ENCODE data around the gene CTNNA2. TPM values are rescaled to one million over a fixed set of nuclear protein-coding genes. Genes with fewer than 3 reads are reported as not detected.

The CTNNA2 gene
- polyA plus RNA-seq, 2 of the 4 experiments (the other 2 are of a cell fraction): 0.50 to 0.94 TPM

- TF ChIP-seq MAZ (IDR thresholded peaks at IDR 0.05; ENCODE audit: borderline replicate concordance, low read depth, low read length): no peak
Observed at GRCh38 chr2:79717364-79718007, 204.6 kb downstream of the CTNNA2 start (continued).

- POLR2A ChIA-PET: no interaction called here
- CTCF ChIA-PET: no interaction called here
Observed at GRCh38 chr2:79721061-79721460, 208.2 kb downstream of the CTNNA2 start.

GRCh38 chr2:79721966-79722365 lies 209.1 kb downstream of the CTNNA2 start:
- FAIRE-seq: no peak
- TF ChIP-seq PHF8 (IDR thresholded peaks at IDR 0.05; ENCODE audit: borderline replicate concordance, low read depth) (no peak), USF2 (IDR thresholded peaks at IDR 0.05) (no peak), RNF2 (IDR thresholded peaks at IDR 0.05; ENCODE audit: borderline replicate concordance, low read depth) (no peak), ZFP36 (IDR thresholded peaks at IDR 0.05; ENCODE audit: borderline replicate concordance, partially characterized antibody) (no peak), ZNF302 (CRISPR knock-in tag; IDR thresholded peaks at IDR 0.05) (no peak), POLR2AphosphoS2 (conservative IDR thresholded peaks at IDR 0.05; ENCODE audit: low read length) (no peak), SMC3 (IDR thresholded peaks at IDR 0.05) (no peak), HOXA7 (CRISPR knock-in tag; IDR thresholded peaks at IDR 0.05) (no peak), KDM1A (IDR thresholded peaks at IDR 0.05; ENCODE audit: low read depth) (no peak), POLR2A (IDR thresholded peaks at IDR 0.05; ENCODE audit: low read length) (no peak), CBX2 (IDR thresholded peaks at IDR 0.05; ENCODE audit: borderline replicate concordance, low read depth) (no peak), HEYL (CRISPR knock-in tag; IDR thresholded peaks at IDR 0.05) (no peak), ESRRA (IDR thresholded peaks at IDR 0.05; ENCODE audit: borderline replicate concordance, low read length) (no peak), ZC3H11A (IDR thresholded peaks at IDR 0.05) (no peak), TFCP2L1 (CRISPR knock-in tag; IDR thresholded peaks at IDR 0.05) (no peak), CBX8 (IDR thresholded peaks at IDR 0.05) (no peak), HES2 (IDR thresholded peaks at IDR 0.05) (no peak), MAX (IDR thresholded peaks at IDR 0.05) (no peak)

More at GRCh38 chr2:79721061-79721460, 208.2 kb downstream of the CTNNA2 start:
- ATAC-seq (no peak), DNase-seq (ENCODE audit: low read depth in 1 of 2, low spot score in 1 of 2) (no peak), FAIRE-seq (no peak)
- Histone ChIP-seq H3K9me3 (peaks cover 29% of the 10 kb centered on the region; the same call in 2 of the 3 replicates), H3K4me1 (peaks cover 30% of the 10 kb centered on the region), H3K4me3 (no peak overlapping the region), H3K4me2 (no peak overlapping the region), H3K27ac (0 out of 6 replicates have a peak overlapping the region, but pooled peaks of 1 of the 2 experiments have one; percentile 29)
- WGBS (ENCODE audit: missing lambda C conversion rate): 39% methylated on average over 1 of the region's 1 CpG
- TF ChIP-seq FOSL2 (IDR thresholded peaks at IDR 0.05) (no peak), FOSL2 (CRISPR knock-in tag; IDR thresholded peaks at IDR 0.05) (no peak), EHMT2 (IDR thresholded peaks at IDR 0.05; ENCODE audit: low read depth) (no peak), E2F6 (IDR thresholded peaks at IDR 0.05; ENCODE audit: borderline replicate concordance, low read depth) (no peak), CHD2 (IDR thresholded peaks at IDR 0.05; ENCODE audit: low read length, partially characterized antibody) (no peak), GATA3 (IDR thresholded peaks at IDR 0.05; ENCODE audit: borderline replicate concordance) (no peak), MAX (IDR thresholded peaks at IDR 0.05) (no peak), EP300 (IDR thresholded peaks at IDR 0.05) (no peak), POLR2A (IDR thresholded peaks at IDR 0.05; ENCODE audit: low read length) (no peak), ELK1 (IDR thresholded peaks at IDR 0.05; ENCODE audit: low read depth, low read length) (no peak), SMC3 (IDR thresholded peaks at IDR 0.05) (no peak), MAFK (IDR thresholded peaks at IDR 0.05; ENCODE audit: partially characterized antibody) (no peak)

More at GRCh38 chr2:79721966-79722365, 209.1 kb downstream of the CTNNA2 start:
- ChIA-PET CTCF (no interaction called here), POLR2A (no interaction called here)
- H3K4me3 ChIP-seq: no peak overlapping the region
- DNase-seq (ENCODE audit: low read depth in 1 of 2, low spot score in 1 of 2) (no peak), ATAC-seq (no peak)
- H3K4me2 ChIP-seq: no peak overlapping the region
- H3K27ac ChIP-seq: peak overlapping the region; percentile 51 to 55; a peak in 3 of 6 replicates
- WGBS (ENCODE audit: missing lambda C conversion rate): 23% methylated on average over 3 of the region's 3 CpGs
- peaks cover 29% of the 10 kb centered on the region for H3K4me1 ChIP-seq
- peaks cover 25% of the 10 kb centered on the region; the same call in 2 of the 3 replicates for H3K9me3 ChIP-seq

Data from A549 (cell line).